Pancreas (tissue), 10 donors: ENCODE results near the gene CARS2. TPM values are rescaled to one million over a fixed set of nuclear protein-coding genes. Genes with fewer than 3 reads are reported as not detected.
"Not testable (repeated sequence)": the region's sequence is repeated elsewhere in the genome, so short reads cannot be mapped to it uniquely, and the experiment has no call there.

ENCODE experiments used
- ATAC-seq, 4 donors: fragments of 200-7000 bp; cut with Tn5 transposase; one replicate each; pipeline versions ENCODE4 v1.8.0 to v1.9.1; 2020; ENCODE audit warnings: mild to moderate bottlenecking in 4 of 4, moderate library complexity in 4 of 4
- DNase-seq, 6 donors: peaks; one replicate each; pipeline ENCODE4 v3.0.0-alpha.2; 2020
- FAIRE-seq: peaks from 2 replicates; lab custom pipeline; 2012; peaks lifted over from hg19 to GRCh38; lab: Jason Lieb, UNC
- H3K27ac ChIP-seq, 4 donors: fragments of 200-600 bp; sonication (generic); 1 replicate in 3 of 4; 2 replicates in 1 of 4; pipeline versions ENCODE4 v1.5.0 to v1.8.0; 2020
- H3K27me3 ChIP-seq, 4 donors: fragments of 200-600 bp; one replicate each; pipeline ENCODE4 v1.8.0; 2021
- H3K36me3 ChIP-seq, 3 donors: fragments of 200-600 bp; sonication (generic) in 1 of 3; one replicate each; pipeline versions ENCODE4 v1.5.0 to v1.8.0; 2020 to 2021
- H3K4me1 ChIP-seq, 3 donors: fragments of 200-600 bp; one replicate each; pipeline ENCODE4 v1.8.0; 2021
- H3K4me3 ChIP-seq, 4 donors: fragments of 200-600 bp; sonication (generic) in 2 of 4; one replicate each; pipeline versions ENCODE4 v1.5.0 to v1.8.0; 2020 to 2021
- H3K9me3 ChIP-seq, 4 donors: fragments of 200-600 bp; one replicate each; pipeline ENCODE4 v1.8.0; 2021
- CTCF ChIP-seq, 4 donors: fragments of 200-600 bp; sonication (generic) in 3 of 4; IDR thresholded peaks; one replicate each; pipeline versions ENCODE4 v1.5.0 to v1.8.0; 2021; ENCODE audit warnings: antibody characterized with exemption in 4 of 4
- WGBS, 2 donors: extraction: QIAGEN DNeasy Blood & Tissue Kit; methylation state at CpG; one replicate each; pipeline ENCODE4 v1.1.7; 2013; 5-methylcytosine and 5-hydroxymethylcytosine counted together
- intact Hi-C, 3 donors: fragments of 100-400 bp; cut with DNase I; formaldehyde crosslinking; loops; one replicate each; pipeline versions ENCODE4 v1.11.1 to v1.14.2; 2022
- polyA plus RNA-seq, 2 donors: library from polyadenylated mRNA; stranded (reverse); fragments of 200-250 nt; gene quantifications; one replicate each; pipeline ENCODE4 v1.2.3, GENCODE V29; 2013
- total RNA-seq, 6 donors: library from RNA; stranded (reverse); fragmentation: NEBNext Ultra II Directional in 4 of 6; extraction: Animal tissue kit (Norgen Biotek cat#: 25700) in 4 of 6; gene quantifications; one replicate each; pipeline versions ENCODE4 v1.2.1 to v1.2.4, GENCODE V29; 2021 to 2023
- donor health status: healthy with polysubstance abuse.
- donor health status: DM: no; HTN: no; CAD: no; lungs with moderate emphysema.
- donor health status: DM: no; HTN: no; CAD: no.
- donor health status: control.
- donor health status: control.
- donor health status: Bipolar disorder and iron deficiency.
- donor health status: DM: yes; HTN: yes; CAD: no.
- donor health status: DM: no; HTN: no; CAD: no.
- donor health status: DM: no; HTN: no; CAD: no.
- donor health status: DM: yes; HTN: yes; CAD: no.

Gene CARS2
- total and polyA plus RNA-seq, 8 donors = 18.2 to 98.7 (median 23.7) TPM

DNA sequence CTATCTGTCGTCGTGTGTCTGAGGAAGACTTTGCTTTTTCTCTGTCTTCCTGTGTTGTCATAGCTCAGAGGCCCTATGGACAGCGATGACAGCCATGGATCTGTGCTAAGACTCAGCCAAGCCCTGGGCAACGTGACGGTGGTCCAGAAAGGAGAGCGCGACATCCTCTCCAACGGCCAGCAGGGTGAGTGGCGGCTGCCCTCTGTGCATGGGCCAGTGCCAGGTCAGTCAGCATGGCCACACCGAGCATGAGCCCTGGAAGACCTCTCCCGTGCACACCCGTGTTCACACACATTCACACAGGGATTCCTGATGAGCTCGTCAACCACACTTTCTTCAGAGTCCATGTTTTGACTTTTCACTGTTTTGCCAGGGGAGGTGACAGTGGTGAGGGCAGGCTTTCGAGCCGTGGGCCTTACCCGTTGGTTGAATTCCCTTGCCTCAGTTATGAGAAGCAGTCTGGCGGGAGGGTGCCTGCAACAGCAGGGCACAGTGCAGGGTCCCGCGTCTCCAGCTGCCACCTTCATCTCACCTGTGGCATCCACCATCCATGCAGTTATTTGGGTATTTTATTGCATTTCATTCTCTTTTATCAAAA, 70.4 kb downstream of the CARS2 start:
- H3K9me3 ChIP-seq = no peaks in the 10 kb centered on the region
- intact Hi-C loops = no loop called here
- peaks cover 5 to 67% (median 33%) of the 10 kb centered on the region in 3 donors for H3K36me3 ChIP-seq
- DNase-seq (no peak), ATAC-seq (no peak), FAIRE-seq (no peak)
- H3K4me3 ChIP-seq = no peak overlapping the region
- H3K4me1 ChIP-seq = no peaks in the 10 kb centered on the region
- no peak for TF ChIP-seq CTCF (IDR thresholded peaks at IDR 0.05)
- no peaks in the 10 kb centered on the region for H3K27me3 ChIP-seq
- 83 to 87% methylated on average over 19 of the region's 19 CpGs for WGBS, 2 donors
- H3K27ac ChIP-seq = no peak overlapping the region

DNA sequence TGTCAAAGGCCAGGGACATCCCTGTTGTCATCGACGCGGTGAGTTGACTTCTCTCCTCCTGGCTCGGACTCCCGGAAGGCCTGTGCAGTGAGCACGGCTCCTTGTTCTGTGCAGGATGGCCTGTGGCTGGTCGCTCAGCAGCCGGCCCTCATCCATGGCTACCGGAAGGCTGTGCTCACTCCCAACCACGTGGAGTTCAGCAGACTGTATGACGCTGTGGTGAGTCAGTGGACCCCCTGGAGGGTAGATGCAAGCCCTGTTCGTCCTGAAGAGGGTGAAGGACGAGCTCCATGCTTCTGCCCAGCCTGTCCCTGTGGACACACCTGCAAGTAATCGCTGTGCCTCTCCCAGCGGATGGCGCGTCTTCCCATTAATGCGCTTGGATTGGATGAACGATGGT, 71.4 kb downstream of the CARS2 start:
- no peak for ATAC-seq
- no peak for DNase-seq
- Histone ChIP-seq H3K4me1 (no peaks in the 10 kb centered on the region), H3K9me3 (no peaks in the 10 kb centered on the region), H3K27me3 (no peaks in the 10 kb centered on the region), H3K27ac (no peak overlapping the region), H3K36me3 (peaks cover 2 to 60% (median 33%) of the 10 kb centered on the region in 3 donors), H3K4me3 (no peak overlapping the region)
- intact Hi-C loops = no loop called here
- TF ChIP-seq CTCF (IDR thresholded peaks at IDR 0.05) = no peak
- WGBS, 2 donors = 88 to 93% methylated on average over 19 of the region's 19 CpGs
- FAIRE-seq = no peak

GRCh38 chr13:110633776-110634175, 72.1 kb downstream of the CARS2 start:
- FAIRE-seq = no peak

DNA sequence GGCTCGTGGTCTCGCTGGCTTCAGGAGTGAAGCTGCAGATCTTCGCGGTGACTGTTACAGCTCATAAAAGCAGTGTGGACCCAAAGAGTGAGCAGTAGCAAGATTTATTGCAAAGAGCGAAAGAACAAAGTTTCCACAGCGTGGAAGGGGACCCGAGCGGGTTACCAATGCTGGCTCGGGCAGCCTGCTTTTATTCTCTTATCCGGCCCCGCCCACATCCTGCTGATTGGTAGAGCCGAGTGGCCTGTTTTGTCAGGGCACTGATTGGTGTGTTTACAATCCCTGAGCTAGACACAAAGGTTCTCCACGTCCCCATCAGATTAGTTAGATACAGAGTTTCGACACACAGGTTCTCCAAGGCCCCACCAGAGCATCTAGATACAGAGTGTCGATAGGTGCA, 73.7 kb downstream of the CARS2 start:
- H3K4me3 ChIP-seq, H3K9me3 ChIP-seq, H3K27ac ChIP-seq, ATAC-seq, H3K27me3 ChIP-seq, intact Hi-C loops, FAIRE-seq, H3K4me1 ChIP-seq, DNase-seq: not testable (repeated sequence)
- WGBS, 2 donors = 86 to 88% methylated on average over 15 of the region's 15 CpGs
- H3K36me3 ChIP-seq = peaks cover 2 to 58% (median 27%) of the 10 kb centered on the region in 3 donors

More at GRCh38 chr13:110633776-110634175, 72.1 kb downstream of the CARS2 start:
- no peak overlapping the region for H3K4me3 ChIP-seq
- no peak overlapping the region for H3K27ac ChIP-seq
- DNase-seq = no peak
- H3K36me3 ChIP-seq = peaks cover 2 to 60% (median 33%) of the 10 kb centered on the region in 3 donors
- H3K9me3 ChIP-seq = no peaks in the 10 kb centered on the region
- no peak for TF ChIP-seq CTCF (IDR thresholded peaks at IDR 0.05)
- no peak for ATAC-seq
- H3K4me1 ChIP-seq = no peaks in the 10 kb centered on the region
- no peaks in the 10 kb centered on the region for H3K27me3 ChIP-seq
- intact Hi-C loops = no loop called here
- WGBS, 2 donors = 85 to 86% methylated on average over 8 of the region's 8 CpGs

DNA sequence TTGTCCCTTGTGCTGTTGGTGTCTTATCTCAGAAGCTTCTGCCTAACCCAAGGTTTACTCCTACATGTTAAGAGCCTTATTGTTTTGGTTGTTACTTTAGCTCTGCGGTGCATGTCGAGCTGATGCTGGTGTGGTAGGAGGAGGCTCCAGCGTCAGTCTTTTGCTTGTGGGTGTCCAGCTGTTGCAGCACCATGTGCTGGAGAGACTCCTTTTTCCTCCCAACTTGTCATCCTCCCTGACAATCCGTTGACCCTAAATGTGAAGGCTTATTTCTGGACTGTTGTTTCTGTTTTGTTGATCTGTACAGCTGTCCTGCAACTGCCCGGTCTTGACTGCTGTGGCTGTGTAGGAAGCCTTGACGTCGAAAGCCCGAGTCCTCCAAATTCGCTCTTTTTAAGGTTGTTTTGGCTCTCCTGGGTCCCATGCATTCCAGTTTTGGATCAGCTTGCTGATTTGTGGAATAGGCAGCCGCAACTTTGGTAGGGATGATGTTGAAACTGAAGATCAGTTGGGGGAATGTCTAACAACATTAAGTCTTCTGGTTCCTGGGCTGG, 75.3 kb downstream of the CARS2 start:
- 81 to 87% methylated on average over 10 of the region's 10 CpGs for WGBS, 2 donors
- no peaks in the 10 kb centered on the region for H3K27me3 ChIP-seq
- TF ChIP-seq CTCF (IDR thresholded peaks at IDR 0.05) = no peak
- H3K9me3 ChIP-seq = no peaks in the 10 kb centered on the region
- H3K36me3 ChIP-seq = peaks cover 0 to 41% (median 14%) of the 10 kb centered on the region in 3 donors
- ATAC-seq (no peak), DNase-seq (no peak), FAIRE-seq (no peak)
- H3K4me3 ChIP-seq = no peak overlapping the region
- no peak overlapping the region for H3K27ac ChIP-seq
- intact Hi-C loops = no loop called here
- no peaks in the 10 kb centered on the region for H3K4me1 ChIP-seq
